PC-3 (cell line): Measurements from ENCODE around the gene TPT1. TPM values are rescaled to one million over a fixed set of nuclear protein-coding genes. Genes with fewer than 3 reads are reported as not detected.

Experiments used
- ATAC-seq: fragments of 200-7000 bp; cut with Tn5 transposase; 2 replicates; pipeline ENCODE4 v1.9.1; 2020; ENCODE audit warnings: mild to moderate bottlenecking, moderate library complexity
- BruUV-seq: library from RNA; stranded (reverse); fragments of 400-500 nt; replicated peaks from 2 replicates; lab custom pipeline; 2021; lab: Mats Ljungman, UMichigan
- CTCF ChIA-PET: fragments of 300-600 bp; sonication (Branson Sonifier 250); formaldehyde crosslinking; loops from one replicate; lab custom pipeline; 2022; ENCODE audit warnings: antibody characterized with exemption; lab: Charles Lee
- POLR2A ChIA-PET: fragments of 300-600 bp; sonication (Branson Sonifier 250); formaldehyde crosslinking; loops from one replicate; lab custom pipeline; 2022; ENCODE audit warnings: antibody characterized with exemption; ENCODE audit not compliant: unreplicated experiment; lab: Charles Lee
- DNase-seq: peaks from one replicate; pipeline ENCODE4 v3.0.0-alpha.2; 2015
- H2AFZ ChIP-seq: fragments of 300-600 bp; sonication (generic); 2 replicates; pipeline ENCODE4 v1.6.0; 2016; ENCODE audit warnings: antibody characterized with exemption, low read length
- H3F3A ChIP-seq: fragments of 300-600 bp; sonication (generic); one replicate; pipeline ENCODE4 v1.6.0; 2017; ENCODE audit warnings: antibody characterized with exemption, low read length, control low read depth, mild to moderate bottlenecking; ENCODE audit not compliant: unreplicated experiment
- H3K27ac ChIP-seq: fragments of 300-600 bp; sonication (generic); 2 replicates; pipeline ENCODE4 v1.5.1; 2016; ENCODE audit warnings: mild to moderate bottlenecking, low read length
- H3K27me3 ChIP-seq: fragments of 300-600 bp; sonication (generic); 2 replicates; pipeline ENCODE4 v1.6.1; 2016; ENCODE audit warnings: low read length, mixed read lengths
- H3K36me3 ChIP-seq: fragments of 300-600 bp; sonication (generic); 2 replicates; pipeline ENCODE4 v1.6.1; 2016; ENCODE audit warnings: low read depth, mixed run types, low read length, mixed read lengths
- H3K4me1 ChIP-seq: fragments of 300-600 bp; sonication (generic); 2 replicates; pipeline ENCODE4 v1.5.1; 2016; ENCODE audit warnings: low read length; ENCODE audit not compliant: insufficient read depth
- H3K4me2 ChIP-seq: fragments of 300-600 bp; sonication (generic); 2 replicates; pipeline ENCODE4 v1.6.0; 2016; ENCODE audit warnings: low read length
- H3K4me3 ChIP-seq: fragments of 300-600 bp; sonication (generic); 2 replicates; pipeline ENCODE4 v1.5.1; 2016; ENCODE audit warnings: mild to moderate bottlenecking, low read length, mixed read lengths
- H3K79me2 ChIP-seq: fragments of 300-600 bp; sonication (generic); 2 replicates; pipeline ENCODE4 v1.6.1; 2017; ENCODE audit warnings: low read length, mixed read lengths
- H3K9ac ChIP-seq: fragments of 300-600 bp; sonication (generic); 2 replicates; pipeline ENCODE4 v1.6.0; 2016; ENCODE audit warnings: mild to moderate bottlenecking, low read length
- H3K9me2 ChIP-seq: fragments of 300-600 bp; sonication (generic); replicated peaks from 2 replicates; pipeline ENCODE4 v1.6.1; 2016; ENCODE audit warnings: mixed run types, low read length, mixed read lengths
- H3K9me3 ChIP-seq: fragments of 300-600 bp; sonication (generic); 2 replicates; pipeline ENCODE4 v1.6.1; 2016; ENCODE audit warnings: low read length, mixed read lengths
- H4K20me1 ChIP-seq: fragments of 300-600 bp; sonication (generic); 2 replicates; pipeline ENCODE4 v1.6.1; 2016; ENCODE audit warnings: low read length, mixed read lengths
- EZH2 ChIP-seq: fragments of 300-600 bp; sonication (generic); IDR thresholded peaks from one replicate; pipeline ENCODE4 v1.6.1; 2017; ENCODE audit warnings: antibody characterized with exemption, mild to moderate bottlenecking, low read length; ENCODE audit not compliant: unreplicated experiment
- EZH2phosphoT487 ChIP-seq: fragments of 300-600 bp; sonication (generic); IDR thresholded peaks from 2 replicates; pipeline ENCODE4 v1.6.1; 2018; ENCODE audit warnings: mild to moderate bottlenecking, antibody characterized with exemption, low read length, borderline replicate concordance
- intact Hi-C: fragments of 100-400 bp; cut with micrococcal nuclease; formaldehyde crosslinking; loops from 2 replicates; pipeline ENCODE4 v1.9.0; 2023
- total RNA-seq: library from RNA; depleted of rRNA; stranded (reverse); fragments of >200 nt; gene quantifications from 2 replicates; pipeline ENCODE4 v1.2.3, GENCODE V29; 2014
- TF ChIP-seq, protein P1 (sequence below): fragments of 300-600 bp; sonication (generic); conservative IDR thresholded peaks from 2 replicates; pipeline ENCODE4 v1.5.1; 2017; ENCODE audit warnings: antibody characterized with exemption, low read depth, mild to moderate bottlenecking, low read length

TPT1 gene
- total RNA-seq, 1 experiment from 2014 or later = 982 TPM

GRCh38 chr13:45316338-45316737 lies 24.6 kb downstream of the TPT1 start:
- H3F3A ChIP-seq = no peaks in the 10 kb centered on the region
- H3K4me1 ChIP-seq = no peaks in the 10 kb centered on the region
- no peak overlapping the region for H3K4me2 ChIP-seq
- H3K27me3 ChIP-seq = no peaks in the 10 kb centered on the region
- TF ChIP-seq EZH2 = no peak
- no peak for TF ChIP-seq EZH2phosphoT487
- TF ChIP-seq, protein P1, sequence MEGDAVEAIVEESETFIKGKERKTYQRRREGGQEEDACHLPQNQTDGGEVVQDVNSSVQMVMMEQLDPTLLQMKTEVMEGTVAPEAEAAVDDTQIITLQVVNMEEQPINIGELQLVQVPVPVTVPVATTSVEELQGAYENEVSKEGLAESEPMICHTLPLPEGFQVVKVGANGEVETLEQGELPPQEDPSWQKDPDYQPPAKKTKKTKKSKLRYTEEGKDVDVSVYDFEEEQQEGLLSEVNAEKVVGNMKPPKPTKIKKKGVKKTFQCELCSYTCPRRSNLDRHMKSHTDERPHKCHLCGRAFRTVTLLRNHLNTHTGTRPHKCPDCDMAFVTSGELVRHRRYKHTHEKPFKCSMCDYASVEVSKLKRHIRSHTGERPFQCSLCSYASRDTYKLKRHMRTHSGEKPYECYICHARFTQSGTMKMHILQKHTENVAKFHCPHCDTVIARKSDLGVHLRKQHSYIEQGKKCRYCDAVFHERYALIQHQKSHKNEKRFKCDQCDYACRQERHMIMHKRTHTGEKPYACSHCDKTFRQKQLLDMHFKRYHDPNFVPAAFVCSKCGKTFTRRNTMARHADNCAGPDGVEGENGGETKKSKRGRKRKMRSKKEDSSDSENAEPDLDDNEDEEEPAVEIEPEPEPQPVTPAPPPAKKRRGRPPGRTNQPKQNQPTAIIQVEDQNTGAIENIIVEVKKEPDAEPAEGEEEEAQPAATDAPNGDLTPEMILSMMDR = no peak
- POLR2A ChIA-PET = no interaction called here
- no peaks in the 10 kb centered on the region for H3K9me2 ChIP-seq
- intact Hi-C loops = no loop called here
- no peaks in the 10 kb centered on the region for H3K79me2 ChIP-seq
- no peak overlapping the region for H3K9ac ChIP-seq
- H3K4me3 ChIP-seq = no peak overlapping the region
- CTCF ChIA-PET = no interaction called here
- H2AFZ ChIP-seq = no peak overlapping the region
- H4K20me1 ChIP-seq = no peaks in the 10 kb centered on the region
- BruUV-seq = no TSS peak
- no peaks in the 10 kb centered on the region for H3K36me3 ChIP-seq
- ATAC-seq = no peak
- H3K27ac ChIP-seq = no peak overlapping the region
- H3K9me3 ChIP-seq = no peaks in the 10 kb centered on the region
- DNase-seq = no peak

GRCh38 chr13:45315520-45316167 lies 25.3 kb downstream of the TPT1 start:
- Histone ChIP-seq H3K4me2 (no peak overlapping the region), H4K20me1 (no peaks in the 10 kb centered on the region), H3K9ac (no peak overlapping the region), H3K4me3 (no peak overlapping the region), H3K9me3 (no peaks in the 10 kb centered on the region), H3K79me2 (no peaks in the 10 kb centered on the region), H3F3A (no peaks in the 10 kb centered on the region), H2AFZ (no peak overlapping the region), H3K27ac (no peak overlapping the region), H3K4me1 (peaks cover 3% of the 10 kb centered on the region), H3K36me3 (no peaks in the 10 kb centered on the region), H3K9me2 (no peaks in the 10 kb centered on the region), H3K27me3 (no peaks in the 10 kb centered on the region)
- ChIA-PET POLR2A (no interaction called here), CTCF (no interaction called here)
- no TSS peak for BruUV-seq
- TF ChIP-seq EZH2phosphoT487 (no peak), EZH2 (no peak)
- TF ChIP-seq, protein P1 = no peak
- no peak for DNase-seq
- intact Hi-C loops = no loop called here
- ATAC-seq = no peak

DNA sequence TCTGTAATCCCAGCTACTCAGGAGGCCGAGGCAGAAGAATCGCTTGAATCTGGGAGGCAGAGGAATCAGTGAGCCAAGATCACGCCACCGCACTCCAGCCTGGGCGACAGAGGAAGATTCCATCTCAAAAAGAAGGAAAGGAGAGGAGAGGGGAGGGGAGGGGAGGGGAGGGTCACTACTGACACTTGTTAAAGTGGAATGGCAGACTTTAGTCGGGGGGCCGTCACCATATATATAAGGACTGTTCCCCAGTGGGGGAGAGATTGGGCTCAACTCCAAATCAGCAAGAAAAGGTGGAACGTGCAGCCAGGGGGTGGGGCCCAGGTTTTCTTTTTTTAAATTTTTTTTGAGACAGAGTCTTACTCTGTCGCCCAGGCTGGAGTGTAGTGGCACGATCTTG lies 26.2 kb downstream of the TPT1 start:
- no peak for TF ChIP-seq EZH2phosphoT487
- no peak for TF ChIP-seq EZH2
- TF ChIP-seq, protein P1 = no peak
- Histone ChIP-seq H3K4me3 (no peak overlapping the region), H4K20me1 (no peaks in the 10 kb centered on the region), H3K9ac (no peak overlapping the region), H3K9me2 (no peaks in the 10 kb centered on the region), H3K27ac (no peak overlapping the region), H3F3A (no peaks in the 10 kb centered on the region), H3K4me1 (peaks cover 8% of the 10 kb centered on the region), H3K79me2 (no peaks in the 10 kb centered on the region), H3K36me3 (no peaks in the 10 kb centered on the region), H3K9me3 (no peaks in the 10 kb centered on the region), H3K4me2 (no peak overlapping the region), H2AFZ (no peak overlapping the region), H3K27me3 (no peaks in the 10 kb centered on the region)
- ATAC-seq = no peak
- POLR2A ChIA-PET = no interaction called here
- CTCF ChIA-PET = no interaction called here
- intact Hi-C loops = no loop called here
- no TSS peak for BruUV-seq
- no peak for DNase-seq
